Natural killer cell (primary cell): Measurements from ENCODE around the gene SRRM4. TPM values are rescaled to one million over a fixed set of nuclear protein-coding genes. Genes with fewer than 3 reads are reported as not detected.

ENCODE experiments used
- ATAC-seq, 3 donors: fragments of 150-1000 bp in 2 of 3; fragments of 200-7000 bp in 1 of 3; cut with Tn5 transposase; 1 replicate in 1 of 3; 2 replicates in 2 of 3; pipeline ENCODE4 v1.10.0; 2021; ENCODE audit warnings: mild to moderate bottlenecking in 2 of 3, moderate library complexity in 2 of 3
- DNase-seq, 2 donors: peaks; one replicate each; pipeline versions ENCODE4 v3.0.0 to v3.0.0-alpha.2; 2013 to 2021; ENCODE audit warnings: mixed read lengths in 1 of 2
- H3K27ac ChIP-seq: one replicate; pipeline ENCODE4 v1.5.1; 2013; ENCODE audit warnings: mild to moderate bottlenecking, low read length
- H3K27me3 ChIP-seq: one replicate; pipeline ENCODE4 v1.6.1; 2013; ENCODE audit warnings: low read length; ENCODE audit not compliant: control insufficient read depth, insufficient read depth
- H3K36me3 ChIP-seq: one replicate; pipeline ENCODE4 v1.6.1; 2013; ENCODE audit warnings: low read length; ENCODE audit not compliant: control insufficient read depth, insufficient read depth
- H3K4me1 ChIP-seq: one replicate; pipeline ENCODE4 v1.6.1; 2013; ENCODE audit warnings: low read length; ENCODE audit not compliant: control insufficient read depth, insufficient read depth
- H3K4me3 ChIP-seq: one replicate; pipeline ENCODE4 v1.5.1; 2013; ENCODE audit warnings: low read length
- H3K9me3 ChIP-seq: one replicate; pipeline ENCODE4 v1.6.1; 2013; ENCODE audit warnings: low read length; ENCODE audit not compliant: control insufficient read depth, insufficient read depth
- H3K27ac Mint-ChIP-seq, 2 donors: one replicate each; pipeline ENCODE4 v1.8.0; 2022; ENCODE audit warnings: mild to moderate bottlenecking in 2 of 2, mixed read lengths in 2 of 2, moderate library complexity in 1 of 2
- H3K27me3 Mint-ChIP-seq, 2 donors: one replicate each; pipeline ENCODE4 v1.8.0; 2022; ENCODE audit warnings: low read depth in 2 of 2, mixed read lengths in 2 of 2
- H3K36me3 Mint-ChIP-seq: one replicate; pipeline ENCODE4 v1.8.0; 2022; ENCODE audit warnings: mixed read lengths
- H3K4me1 Mint-ChIP-seq, 2 donors: one replicate each; pipeline ENCODE4 v1.8.0; 2022; ENCODE audit warnings: mixed read lengths in 2 of 2
- H3K4me3 Mint-ChIP-seq: one replicate; pipeline ENCODE4 v1.8.0; 2022; ENCODE audit warnings: mild to moderate bottlenecking, moderate library complexity, mixed read lengths
- H3K9me3 Mint-ChIP-seq, 2 donors: one replicate each; pipeline ENCODE4 v1.8.0; 2022; ENCODE audit warnings: mixed read lengths in 2 of 2
- WGBS: methylation state at CpG from one replicate; pipeline ENCODE4 v1.1.7; 2013; ENCODE audit warnings: missing lambda C conversion rate; ENCODE audit not compliant: insufficient coverage; 5-methylcytosine and 5-hydroxymethylcytosine counted together
- intact Hi-C: fragments of 100-400 bp; cut with micrococcal nuclease; formaldehyde crosslinking; loops from one replicate; pipeline ENCODE4 v1.14.2; 2022
- total RNA-seq, 4 donors: library from RNA; stranded (reverse); fragments of 120-200 nt in 1 of 4; gene quantifications; one replicate each; pipeline versions ENCODE4 v1.2.3 to v1.2.4, GENCODE V29; 2013 to 2022
- TF ChIP-seq, protein P1 (sequence below): fragments of 200-600 bp; IDR thresholded peaks from one replicate; pipeline ENCODE4 v1.8.0; 2022; ENCODE audit warnings: antibody characterized with exemption

SRRM4 gene
- total RNA-seq, 3 donors from 2014 or later (not counting 1 experiment from before 2014, with no cell fraction given) = not detected

DNA sequence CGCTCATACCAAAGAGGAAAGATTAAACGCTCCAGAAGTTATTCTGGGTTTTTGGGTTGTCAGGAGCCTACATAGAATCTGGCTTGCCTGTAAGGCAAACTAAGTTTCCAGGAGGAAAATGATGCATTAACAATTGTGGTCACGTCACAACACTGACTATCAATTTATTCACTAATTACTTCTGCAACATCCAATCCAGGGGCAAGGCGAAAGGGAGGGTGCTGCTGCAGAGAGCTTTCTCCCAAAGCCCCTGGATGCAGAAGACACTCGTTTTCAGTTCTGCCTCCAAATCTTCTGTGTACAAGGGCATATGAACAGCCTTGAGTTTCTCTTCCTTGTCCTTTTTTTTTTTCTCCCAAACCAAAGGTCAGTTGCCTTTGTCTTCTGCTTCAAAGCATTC is 10.5 kb upstream of the SRRM4 start:
- Histone ChIP-seq H3K4me1 (no peaks in the 10 kb centered on the region), H3K27me3 (no peaks in the 10 kb centered on the region), H3K27ac (no peak overlapping the region), H3K36me3 (no peaks in the 10 kb centered on the region), H3K4me3 (no peak overlapping the region), H3K9me3 (no peaks in the 10 kb centered on the region)
- DNase-seq (no peak), ATAC-seq (no peak)
- no peak overlapping the region for H3K27ac Mint-ChIP-seq
- intact Hi-C loops = no loop called here
- peaks cover 0 to 2% of the 10 kb centered on the region in 2 donors for H3K9me3 Mint-ChIP-seq
- TF ChIP-seq, protein P1, sequence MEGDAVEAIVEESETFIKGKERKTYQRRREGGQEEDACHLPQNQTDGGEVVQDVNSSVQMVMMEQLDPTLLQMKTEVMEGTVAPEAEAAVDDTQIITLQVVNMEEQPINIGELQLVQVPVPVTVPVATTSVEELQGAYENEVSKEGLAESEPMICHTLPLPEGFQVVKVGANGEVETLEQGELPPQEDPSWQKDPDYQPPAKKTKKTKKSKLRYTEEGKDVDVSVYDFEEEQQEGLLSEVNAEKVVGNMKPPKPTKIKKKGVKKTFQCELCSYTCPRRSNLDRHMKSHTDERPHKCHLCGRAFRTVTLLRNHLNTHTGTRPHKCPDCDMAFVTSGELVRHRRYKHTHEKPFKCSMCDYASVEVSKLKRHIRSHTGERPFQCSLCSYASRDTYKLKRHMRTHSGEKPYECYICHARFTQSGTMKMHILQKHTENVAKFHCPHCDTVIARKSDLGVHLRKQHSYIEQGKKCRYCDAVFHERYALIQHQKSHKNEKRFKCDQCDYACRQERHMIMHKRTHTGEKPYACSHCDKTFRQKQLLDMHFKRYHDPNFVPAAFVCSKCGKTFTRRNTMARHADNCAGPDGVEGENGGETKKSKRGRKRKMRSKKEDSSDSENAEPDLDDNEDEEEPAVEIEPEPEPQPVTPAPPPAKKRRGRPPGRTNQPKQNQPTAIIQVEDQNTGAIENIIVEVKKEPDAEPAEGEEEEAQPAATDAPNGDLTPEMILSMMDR = no peak
- 73% methylated on average over 5 of the region's 5 CpGs for WGBS
- H3K4me1 Mint-ChIP-seq = no peaks in the 10 kb centered on the region
- no peaks in the 10 kb centered on the region for H3K36me3 Mint-ChIP-seq
- H3K4me3 Mint-ChIP-seq = no peak overlapping the region
- H3K27me3 Mint-ChIP-seq = peaks cover 0 to 3% of the 10 kb centered on the region in 2 donors

DNA sequence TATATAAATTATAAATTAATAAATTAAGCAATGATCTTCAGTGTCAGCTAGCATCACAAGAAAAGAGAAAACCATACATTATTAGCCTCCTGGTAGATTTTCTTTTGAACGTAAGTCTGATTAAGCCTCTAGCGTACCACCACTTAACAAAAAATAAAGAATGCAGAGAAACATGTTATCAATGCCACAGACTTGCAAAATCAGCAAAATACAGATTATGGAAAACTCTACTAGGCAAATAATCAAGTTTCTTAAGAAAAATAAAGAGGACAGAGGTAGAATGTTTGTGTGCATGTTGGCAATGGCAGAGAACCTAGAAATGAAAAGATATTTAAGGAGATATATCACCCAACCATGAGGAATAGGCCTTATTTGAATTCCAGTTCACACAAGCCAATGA is 8.4 kb upstream of the SRRM4 start:
- Mint-ChIP-seq H3K27me3 (peaks cover 0 to 6% of the 10 kb centered on the region in 2 donors), H3K4me1 (no peaks in the 10 kb centered on the region), H3K4me3 (no peak overlapping the region), H3K27ac (no peak overlapping the region), H3K9me3 (peaks cover 0 to 5% of the 10 kb centered on the region in 2 donors), H3K36me3 (no peaks in the 10 kb centered on the region)
- H3K27ac ChIP-seq = no peak overlapping the region
- H3K9me3 ChIP-seq = no peaks in the 10 kb centered on the region
- TF ChIP-seq, protein P1 = no peak
- intact Hi-C loops = no loop called here
- 83% methylated on average over 1 of the region's 2 CpGs for WGBS
- ATAC-seq (no peak), DNase-seq (no peak)
- no peaks in the 10 kb centered on the region for H3K36me3 ChIP-seq
- H3K27me3 ChIP-seq = no peaks in the 10 kb centered on the region
- H3K4me1 ChIP-seq = no peaks in the 10 kb centered on the region
- H3K4me3 ChIP-seq = no peak overlapping the region

DNA sequence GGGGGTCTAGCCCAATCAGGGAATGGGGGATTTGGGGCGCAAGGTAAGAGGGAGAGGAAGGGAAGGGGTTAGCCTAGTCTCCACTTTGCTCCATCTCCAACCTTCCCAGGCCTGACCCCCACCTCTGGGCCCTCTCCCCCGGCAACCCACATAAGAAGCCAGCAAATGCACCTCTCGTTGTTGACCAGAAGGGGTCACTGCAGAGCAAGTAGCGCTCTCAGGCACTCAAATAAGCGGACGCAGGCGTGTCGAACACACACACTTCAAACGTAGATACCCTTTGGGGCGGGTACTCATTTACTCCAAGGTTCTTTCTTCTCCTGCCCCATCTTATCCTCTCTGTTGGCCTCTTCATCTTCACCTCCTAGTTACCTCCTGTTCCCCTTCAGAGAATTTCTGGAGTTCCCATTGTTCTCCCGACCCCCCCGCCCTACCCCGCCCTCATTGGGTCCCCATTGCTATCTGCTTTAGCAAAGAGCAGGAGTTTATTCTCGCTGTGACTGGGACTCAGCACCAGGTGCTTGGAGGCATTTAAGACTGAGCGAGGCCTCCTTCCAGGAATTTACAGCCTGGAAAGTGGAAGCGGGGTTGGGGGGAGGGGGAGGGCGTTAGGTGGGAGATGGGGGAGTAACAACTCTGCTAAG is 1.5 kb upstream of the SRRM4 start:
- H3K27me3 ChIP-seq = peaks cover 21% of the 10 kb centered on the region
- peaks cover 27 to 30% of the 10 kb centered on the region in 2 donors for H3K27me3 Mint-ChIP-seq
- intact Hi-C loops = no loop called here

More for the DNA sequence above, 1.5 kb upstream of the SRRM4 start:
- Mint-ChIP-seq H3K27ac (no peak overlapping the region), H3K4me3 (no peak overlapping the region), H3K36me3 (no peaks in the 10 kb centered on the region), H3K9me3 (peaks cover 0 to 3% of the 10 kb centered on the region in 2 donors), H3K4me1 (no peaks in the 10 kb centered on the region)
- Histone ChIP-seq H3K4me3 (no peak overlapping the region), H3K9me3 (peaks cover 2% of the 10 kb centered on the region), H3K27ac (no peak overlapping the region), H3K36me3 (no peaks in the 10 kb centered on the region), H3K4me1 (no peaks in the 10 kb centered on the region)
- 4% methylated on average over 16 of the region's 17 CpGs for WGBS
- TF ChIP-seq, protein P1 = no peak
- no peak for ATAC-seq
- peak in 1 of 2 donors; percentile 45 for DNase-seq
